SH-SY5Y (cell line): ENCODE results near the gene KDM4C.

Experiments
- GATA2 ChIP-seq: IDR thresholded peaks from 2 replicates; pipeline ENCODE4 v1.6.1; 2011; ENCODE audit warnings: mild to moderate bottlenecking, low read depth, low read length
- GATA3 ChIP-seq: IDR thresholded peaks from 2 replicates; pipeline ENCODE4 v1.6.1; 2011; ENCODE audit warnings: low read depth, mild to moderate bottlenecking, low read length, moderate library complexity

DNA sequence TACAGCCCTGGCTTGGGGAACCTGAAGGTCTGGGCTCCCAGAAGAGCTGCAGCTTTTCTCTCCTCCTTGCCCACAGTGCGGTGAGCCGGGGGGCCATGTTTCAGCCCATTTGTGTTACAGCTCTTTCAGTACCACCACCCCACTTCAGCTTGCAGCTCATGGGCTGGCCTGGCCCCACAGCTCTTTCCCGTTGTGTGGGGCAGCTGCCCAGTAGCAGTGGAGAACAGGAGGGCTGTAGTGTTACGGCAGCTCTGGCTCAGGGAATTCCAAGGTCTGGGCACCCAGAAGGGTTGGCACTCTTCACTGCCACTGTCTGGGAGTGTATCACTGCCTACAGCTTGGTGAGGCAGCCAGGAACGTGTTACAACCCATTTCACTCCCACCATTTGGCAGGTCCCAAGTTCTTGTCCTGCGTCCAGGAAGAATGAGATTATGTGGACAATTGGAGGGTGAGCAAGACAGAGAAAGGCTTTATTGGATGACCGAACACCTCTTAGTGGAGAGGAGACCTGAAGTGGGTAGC is 390.5 kb downstream of the KDM4C start:
- TF ChIP-seq GATA2 (no peak), GATA3 (no peak)
